Right lobe of liver (tissue), 4 donors: ENCODE measurements around the gene CTSF.

Experiments used
- CTCF ChIP-seq, 4 donors: fragments of 200-600 bp in 3 of 4; fragments of 450-650 bp in 1 of 4; IDR thresholded peaks; one replicate each; pipeline versions ENCODE4 v1.5.1 to v1.8.0; 2016 to 2022; ENCODE audit warnings: antibody characterized with exemption in 4 of 4, mild to moderate bottlenecking in 2 of 4
- POLR2A ChIP-seq: fragments of 450-650 bp; IDR thresholded peaks from one replicate; pipeline ENCODE4 v1.6.1; 2017; ENCODE audit warnings: antibody characterized with exemption, mild to moderate bottlenecking
- donor health status: DM: no; HTN: no; CAD: no.
- donor health status: DM: no; HTN: no; CAD: no.
- donor health status: DM: no; HTN: yes; CAD: no.

GRCh38 chr11:66529655-66530054 is 38.8 kb downstream of the CTSF start:
- TF ChIP-seq CTCF (IDR thresholded peaks at IDR 0.05) (no peak), POLR2A (no peak)
